MCF 10A (cell line): Measurements from ENCODE around the gene TEN1. TPM values are rescaled to one million over a fixed set of nuclear protein-coding genes. Genes with fewer than 3 reads are reported as not detected.

Experiments
- BruUV-seq: library from RNA; stranded (reverse); fragments of 400-500 nt; replicated peaks from 2 replicates; lab custom pipeline; 2021; lab: Mats Ljungman, UMichigan
- CTCF ChIA-PET: fragments of 300-600 bp; sonication (Branson Sonifier 250); formaldehyde crosslinking; extraction: SDS; loops from one replicate; lab custom pipeline; 2021; ENCODE audit warnings: antibody characterized with exemption, inconsistent platforms; lab: Yijun Ruan, JAX
- POLR2A ChIA-PET: fragments of 300-600, 350-650 bp; sonication (Branson Sonifier 250); formaldehyde crosslinking; extraction: SDS; loops from one replicate; lab custom pipeline; 2020; ENCODE audit warnings: antibody characterized with exemption, inconsistent platforms; lab: Yijun Ruan, JAX
- DNase-seq: peaks from one replicate; pipeline ENCODE4 v3.0.0-alpha.2; 2018; ENCODE audit not compliant: unreplicated experiment
- H3K27ac Mint-ChIP-seq: one replicate; pipeline ENCODE4 v1.8.0; 2022; ENCODE audit warnings: mild to moderate bottlenecking, low read depth, mixed read lengths; ENCODE audit not compliant: unreplicated experiment
- H3K27me3 Mint-ChIP-seq: one replicate; pipeline ENCODE4 v1.8.0; 2022; ENCODE audit warnings: mixed read lengths; ENCODE audit not compliant: insufficient read depth, unreplicated experiment
- H3K36me3 Mint-ChIP-seq: one replicate; pipeline ENCODE4 v1.8.0; 2022; ENCODE audit warnings: mild to moderate bottlenecking, moderate library complexity, mixed read lengths; ENCODE audit not compliant: insufficient read depth, unreplicated experiment
- H3K4me1 Mint-ChIP-seq: one replicate; pipeline ENCODE4 v1.8.0; 2022; ENCODE audit warnings: mixed read lengths; ENCODE audit not compliant: insufficient read depth, unreplicated experiment
- H3K4me3 Mint-ChIP-seq: one replicate; pipeline ENCODE4 v1.8.0; 2022; ENCODE audit warnings: mild to moderate bottlenecking, moderate library complexity, mixed read lengths; ENCODE audit not compliant: unreplicated experiment
- H3K9me3 Mint-ChIP-seq: one replicate; pipeline ENCODE4 v1.8.0; 2022; ENCODE audit warnings: mixed read lengths; ENCODE audit not compliant: unreplicated experiment
- intact Hi-C: fragments of 100-400 bp; cut with micrococcal nuclease; formaldehyde crosslinking; loops from 2 replicates; pipeline ENCODE4 v1.14.1; 2022
- total RNA-seq: library from RNA; stranded (reverse); gene quantifications from 2 replicates; pipeline ENCODE4 v1.2.3, GENCODE V29; 2022
- TF ChIP-seq, protein P1 (sequence below): fragments of 200-600 bp; IDR thresholded peaks from one replicate; pipeline ENCODE4 v1.8.0; 2022; ENCODE audit warnings: antibody characterized with exemption, mild to moderate bottlenecking; ENCODE audit not compliant: unreplicated experiment

The TEN1 gene
- total RNA-seq, 1 experiment from 2014 or later = 15.4 TPM

DNA sequence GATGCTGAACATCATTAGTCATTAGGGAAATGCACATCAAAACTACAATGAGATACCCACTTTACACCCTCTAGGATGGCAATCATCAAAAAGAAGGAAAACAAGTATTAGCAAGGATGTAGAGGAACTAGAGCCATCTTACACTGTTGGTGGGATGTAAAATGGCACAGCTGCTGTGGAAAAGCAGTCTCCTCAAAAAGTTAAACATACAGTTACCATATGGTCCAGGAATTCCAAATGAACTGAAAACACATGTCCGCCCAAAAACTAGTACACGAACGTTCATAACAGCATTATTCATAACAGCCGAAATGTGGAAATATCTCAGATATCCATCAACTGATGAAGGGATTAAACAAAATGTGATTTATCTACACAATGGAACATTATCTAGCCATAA lies 45.2 kb upstream of the TEN1 start:
- no peak overlapping the region for H3K27ac Mint-ChIP-seq
- POLR2A ChIA-PET = interaction anchor here (0.7 to 1.1 kb wide), 2 partner anchors 14 to 65 kb away, joined by 3 read pairs; no protein-coding TSS in a partner anchor
- no TSS peak for BruUV-seq
- no peaks in the 10 kb centered on the region for H3K9me3 Mint-ChIP-seq
- no peak overlapping the region for H3K4me3 Mint-ChIP-seq
- TF ChIP-seq, protein P1, sequence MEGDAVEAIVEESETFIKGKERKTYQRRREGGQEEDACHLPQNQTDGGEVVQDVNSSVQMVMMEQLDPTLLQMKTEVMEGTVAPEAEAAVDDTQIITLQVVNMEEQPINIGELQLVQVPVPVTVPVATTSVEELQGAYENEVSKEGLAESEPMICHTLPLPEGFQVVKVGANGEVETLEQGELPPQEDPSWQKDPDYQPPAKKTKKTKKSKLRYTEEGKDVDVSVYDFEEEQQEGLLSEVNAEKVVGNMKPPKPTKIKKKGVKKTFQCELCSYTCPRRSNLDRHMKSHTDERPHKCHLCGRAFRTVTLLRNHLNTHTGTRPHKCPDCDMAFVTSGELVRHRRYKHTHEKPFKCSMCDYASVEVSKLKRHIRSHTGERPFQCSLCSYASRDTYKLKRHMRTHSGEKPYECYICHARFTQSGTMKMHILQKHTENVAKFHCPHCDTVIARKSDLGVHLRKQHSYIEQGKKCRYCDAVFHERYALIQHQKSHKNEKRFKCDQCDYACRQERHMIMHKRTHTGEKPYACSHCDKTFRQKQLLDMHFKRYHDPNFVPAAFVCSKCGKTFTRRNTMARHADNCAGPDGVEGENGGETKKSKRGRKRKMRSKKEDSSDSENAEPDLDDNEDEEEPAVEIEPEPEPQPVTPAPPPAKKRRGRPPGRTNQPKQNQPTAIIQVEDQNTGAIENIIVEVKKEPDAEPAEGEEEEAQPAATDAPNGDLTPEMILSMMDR = no peak
- intact Hi-C loops = no loop called here
- no peak for DNase-seq
- CTCF ChIA-PET = interaction anchor here (0.6 to 1.3 kb wide), 4 partner anchors 14 to 410 kb away, joined by 3 to 5 read pairs (median 3); no protein-coding TSS in a partner anchor
- H3K4me1 Mint-ChIP-seq = no peaks in the 10 kb centered on the region
- no peaks in the 10 kb centered on the region for H3K36me3 Mint-ChIP-seq
- H3K27me3 Mint-ChIP-seq = no peaks in the 10 kb centered on the region

DNA sequence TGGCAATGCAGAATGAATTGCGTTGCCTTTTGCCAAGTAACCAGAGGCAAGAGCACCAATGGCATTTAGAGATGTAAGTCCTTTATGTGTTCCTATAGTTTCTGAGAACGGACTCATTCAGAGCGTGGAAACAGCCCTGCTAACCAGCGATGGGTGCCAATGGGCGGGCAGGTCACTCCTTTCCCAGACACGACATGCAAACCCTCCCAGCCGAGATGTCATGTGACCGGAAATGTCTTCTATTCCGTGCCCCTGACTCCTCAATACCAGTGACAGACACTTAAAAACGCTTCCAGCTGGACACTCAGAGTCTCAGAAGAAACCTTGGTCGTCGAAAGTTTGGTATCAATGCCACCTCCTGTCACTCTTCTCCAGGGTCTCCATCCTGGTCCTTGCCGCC lies 41.4 kb upstream of the TEN1 start:
- ChIA-PET POLR2A (no interaction called here), CTCF (interaction anchor here (0.6 kb wide), 1 partner anchor 25 kb away, joined by 3 read pairs; no protein-coding TSS in a partner anchor)
- intact Hi-C loops = no loop called here
- BruUV-seq = no TSS peak
- Mint-ChIP-seq H3K27ac (no peak overlapping the region), H3K4me3 (no peak overlapping the region), H3K36me3 (no peaks in the 10 kb centered on the region), H3K9me3 (no peaks in the 10 kb centered on the region), H3K4me1 (peaks cover 10% of the 10 kb centered on the region), H3K27me3 (no peaks in the 10 kb centered on the region)
- TF ChIP-seq, protein P1 = no peak
- no peak for DNase-seq

DNA sequence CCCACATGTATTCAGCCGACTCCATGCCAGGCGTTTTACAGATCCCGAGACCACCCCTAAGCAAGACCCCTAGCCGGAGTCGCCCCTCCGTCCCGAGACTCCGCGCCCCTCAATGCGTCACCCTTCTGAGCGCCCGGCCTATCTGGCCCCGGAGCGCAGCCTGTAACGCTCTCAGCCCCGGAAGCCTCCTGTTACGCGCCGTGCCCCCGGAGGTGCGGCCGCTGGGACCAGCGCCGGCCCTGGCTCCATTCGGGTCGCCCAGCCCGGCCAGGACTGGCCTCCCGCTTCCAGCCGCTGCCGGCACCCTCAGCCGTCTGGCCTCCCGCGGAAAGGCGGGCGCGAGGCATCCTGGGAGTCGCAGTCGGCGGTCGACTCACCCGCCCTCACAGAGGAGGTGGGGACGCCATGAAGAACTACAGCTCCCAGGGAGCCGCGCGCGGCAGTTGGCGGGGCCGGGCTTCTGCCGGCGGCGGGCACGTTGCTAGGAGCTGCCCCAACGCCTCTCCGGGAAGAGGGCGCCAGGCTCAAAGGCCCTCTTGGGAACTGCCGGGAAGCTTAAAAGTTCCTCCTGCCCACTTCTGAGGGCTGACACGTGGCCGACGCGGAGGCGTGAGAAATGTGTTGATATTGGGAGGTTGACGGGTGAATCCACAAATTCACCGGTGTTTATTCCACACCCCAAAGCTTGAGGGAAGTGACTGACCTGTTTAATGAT lies 38.2 kb upstream of the TEN1 start, which contains the start of gene FBF1:
Gene FBF1 (minus strand): TSS at position 316 of the 715 bp plus-strand sequence. CDS start 2,893 bp downstream, outside the sequence.
- Mint-ChIP-seq H3K27me3 (no peaks in the 10 kb centered on the region), H3K27ac (peak within 1 kb of the TSS; percentile 74), H3K9me3 (no peaks in the 10 kb centered on the region), H3K4me3 (peak within 1 kb of the TSS; percentile 78), H3K4me1 (peaks cover 10% of the 10 kb centered on the region), H3K36me3 (peaks cover under 1% of the 10 kb centered on the region)
- ChIA-PET CTCF (interaction anchor here (0.8 to 3.3 kb wide), 3 partner anchors 36 to 73 kb away, joined by 3 to 9 read pairs (median 3); partner anchors contain the start of gene MRPL38), POLR2A (interaction anchor here (0.6 to 1.3 kb wide), 14 partner anchors 9 to 466 kb away, joined by 3 to 9 read pairs (median 4); partner anchors contain the start of genes ACOX1, TEN1 and WBP2)
- TF ChIP-seq, protein P1 = no peak
- no TSS peak for BruUV-seq
- intact Hi-C loops = loop anchor here (5.0 kb wide), 1 partner anchor 36 kb away; the partner anchor contains the start of genes ACOX1 and TEN1
- peak; percentile 96 for DNase-seq

DNA sequence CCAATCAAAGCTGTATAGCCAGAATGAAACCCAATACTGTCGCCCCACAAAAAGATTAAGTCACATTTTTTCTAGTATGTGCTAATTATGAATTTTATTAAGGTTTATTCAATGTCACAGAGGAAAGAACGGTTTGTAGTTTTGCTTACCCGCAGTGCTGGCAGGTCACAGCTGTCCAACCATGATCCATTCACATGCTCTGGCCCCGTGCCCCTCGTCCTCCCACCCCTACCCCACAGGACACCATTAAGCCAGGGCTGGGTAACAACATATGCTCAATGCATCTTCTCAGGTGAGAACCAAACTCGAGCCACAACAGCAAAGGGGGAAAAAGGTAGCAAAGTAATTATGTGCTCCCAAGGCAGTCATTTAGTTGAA lies 37.6 kb upstream of the TEN1 start:
- peaks cover 6% of the 10 kb centered on the region for H3K36me3 Mint-ChIP-seq
- no peaks in the 10 kb centered on the region for H3K9me3 Mint-ChIP-seq
- peak overlapping the region; percentile 74 for H3K27ac Mint-ChIP-seq
- intact Hi-C loops = loop anchor here (5.0 kb wide), 1 partner anchor 36 kb away; the partner anchor contains the start of genes ACOX1 and TEN1
- ChIA-PET CTCF (interaction anchor here (0.8 to 3.3 kb wide), 2 partner anchors 64 to 72 kb away, joined by 3 to 9 read pairs; no protein-coding TSS in a partner anchor), POLR2A (interaction anchor here (0.6 to 1.3 kb wide), 12 partner anchors 8 to 158 kb away, joined by 3 to 9 read pairs (median 4); partner anchors contain the start of genes ACOX1, TEN1 and WBP2)
- no TSS peak for BruUV-seq
- no peaks in the 10 kb centered on the region for H3K27me3 Mint-ChIP-seq
- H3K4me1 Mint-ChIP-seq = peaks cover 10% of the 10 kb centered on the region
- no peak for DNase-seq
- TF ChIP-seq, protein P1 = no peak
- peak overlapping the region; percentile 78 for H3K4me3 Mint-ChIP-seq
